Activated CD8-positive, alpha-beta memory T cell treated with anti-CD3 and anti-CD28 coated beads, Interleukin-2, amount 50 U/mL, for 1 hour (primary cell): ENCODE results near the gene TTC38.

Source experiments
- DNase-seq: peaks from one replicate; pipeline ENCODE4 v3.0.0-alpha.2; 2020; ENCODE audit errors: extremely low read depth

The TTC38 gene

GRCh38 chr22:46267431-46268279, at the start of gene TTC38:
TSS of gene TTC38 (plus strand) at chr22:46268008. CDS start at chr22:46268040, 32 bp downstream.
- DNase-seq = no peak

- no peak for DNase-seq
Observed at GRCh38 chr22:46219636-46220035, 48.2 kb upstream of the TTC38 start.

DNA sequence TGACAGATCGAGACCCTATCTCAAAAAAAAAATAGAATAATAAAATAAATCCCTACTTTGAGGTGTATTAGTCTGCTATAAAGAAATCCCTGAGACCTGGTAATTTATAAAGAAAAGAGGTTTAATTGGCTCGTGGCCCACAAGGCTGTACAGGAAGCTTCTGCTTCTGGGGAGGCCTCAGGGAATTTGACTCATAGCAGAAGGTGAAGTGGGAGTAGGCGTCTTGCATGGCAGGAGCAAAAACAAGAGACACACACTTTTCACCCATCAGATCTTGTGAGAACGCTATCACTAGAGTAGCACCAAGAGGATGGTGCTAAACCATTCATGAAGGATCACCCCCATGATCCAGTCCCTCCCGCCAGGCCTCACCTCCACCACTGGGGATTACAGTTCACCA, 46.9 kb upstream of the TTC38 start:
- no peak for DNase-seq

GRCh38 chr22:46224044-46224897, 43.5 kb upstream of the TTC38 start:
- no peak for DNase-seq

GRCh38 chr22:46224898-46225290, 42.9 kb upstream of the TTC38 start:
- no peak for DNase-seq

DNA sequence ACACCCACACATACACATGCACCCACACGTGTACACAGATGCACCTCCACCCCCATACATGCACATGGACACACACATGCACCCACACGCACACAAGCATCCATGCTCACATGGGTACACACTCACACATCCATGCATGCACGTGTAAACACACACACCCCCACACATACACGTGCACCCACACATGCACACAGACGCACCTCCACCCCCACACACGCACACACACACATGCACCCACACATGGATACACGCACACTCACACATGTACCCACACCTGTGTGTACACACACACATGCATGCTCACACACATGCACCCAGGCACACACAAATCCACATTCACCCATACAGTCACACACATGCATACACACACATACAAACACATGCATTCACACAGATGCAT, 42.2 kb upstream of the TTC38 start:
- no peak for DNase-seq

DNA sequence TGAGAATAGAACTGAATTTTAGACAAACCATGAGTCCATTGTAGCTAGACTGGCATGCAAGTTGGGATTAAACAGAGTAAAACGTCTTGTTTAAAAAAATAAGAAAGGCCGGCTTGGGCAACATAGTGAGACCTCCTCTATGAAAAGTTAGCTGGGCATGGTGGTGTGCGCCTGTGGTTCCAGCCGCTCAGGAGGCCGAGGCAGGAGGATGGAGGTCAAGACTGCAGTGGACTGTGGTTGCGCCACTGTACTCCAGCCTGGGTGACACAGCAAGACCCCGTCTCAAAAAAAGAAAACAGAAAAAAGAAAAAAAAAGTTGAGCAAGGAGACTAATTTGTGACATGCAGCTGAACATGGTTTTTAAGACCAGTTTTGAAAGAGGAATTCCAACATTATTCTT, 41.2 kb upstream of the TTC38 start:
- DNase-seq = no peak

GRCh38 chr22:46229701-46230100, 38.1 kb upstream of the TTC38 start:
- DNase-seq = no peak

DNA sequence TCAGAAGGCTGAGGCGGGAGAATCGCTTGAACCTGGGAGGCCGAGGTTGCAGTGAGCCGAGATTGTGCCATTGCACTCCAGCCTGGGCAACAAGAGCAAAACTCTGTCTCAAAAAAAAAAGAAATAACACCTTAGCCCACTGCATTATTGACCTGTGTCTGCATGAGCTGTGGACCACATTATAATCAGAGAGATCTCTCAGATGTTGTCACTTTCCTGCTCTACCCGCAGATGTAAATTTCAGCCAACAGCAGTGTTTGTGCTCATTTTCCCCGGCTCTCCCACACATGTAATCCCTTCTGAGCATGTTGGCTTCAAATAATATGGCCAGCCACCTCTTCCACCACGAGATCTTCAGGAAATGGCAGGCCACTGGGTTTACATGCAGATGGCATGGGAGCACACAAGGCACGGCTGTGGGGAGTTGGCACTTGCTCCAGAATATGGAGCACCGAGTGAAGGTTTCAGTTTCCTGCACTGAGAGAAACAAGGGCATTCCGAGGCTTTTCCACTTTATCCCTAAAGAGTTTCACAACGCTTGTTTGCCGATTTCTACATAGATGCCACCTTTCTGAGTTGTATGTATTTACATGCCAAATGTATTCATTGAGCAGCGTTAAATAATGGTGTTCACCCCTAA, 37.4 kb upstream of the TTC38 start:
- no peak for DNase-seq

DNA sequence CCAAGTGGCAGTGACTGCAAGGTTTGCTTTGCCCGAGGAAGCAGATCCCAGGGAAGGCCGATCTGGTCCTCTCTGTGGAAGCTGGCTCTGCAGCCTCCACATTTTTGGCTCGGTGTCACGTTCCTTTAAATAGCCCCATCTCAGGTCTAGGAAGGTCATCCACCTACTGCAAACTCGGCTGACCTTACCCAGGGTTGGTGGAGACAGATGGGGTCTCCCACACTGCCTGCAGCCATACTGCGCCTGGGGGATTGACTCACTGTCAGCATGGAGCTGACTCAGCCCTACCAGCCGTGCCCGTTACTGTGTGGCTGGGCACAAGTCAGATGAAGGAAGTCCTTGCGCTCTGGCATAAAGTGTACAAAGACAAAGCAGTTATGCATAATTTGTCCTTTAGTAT, 34.6 kb upstream of the TTC38 start:
- no peak for DNase-seq

DNA sequence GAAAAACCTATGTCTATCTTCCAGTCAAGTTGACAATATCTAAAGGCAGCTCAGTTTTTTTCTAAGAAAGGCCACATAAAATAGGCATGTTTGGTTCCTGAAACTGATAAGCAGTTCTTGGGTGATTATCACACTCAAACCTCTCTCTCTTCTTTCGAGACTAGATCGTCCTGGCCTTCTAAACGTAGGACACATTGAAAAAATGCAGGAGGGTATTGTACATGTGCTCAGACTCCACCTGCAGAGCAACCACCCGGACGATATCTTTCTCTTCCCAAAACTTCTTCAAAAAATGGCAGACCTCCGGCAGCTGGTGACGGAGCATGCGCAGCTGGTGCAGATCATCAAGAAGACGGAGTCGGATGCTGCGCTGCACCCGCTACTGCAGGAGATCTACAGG, 32.8 kb upstream of the TTC38 start:
- no peak for DNase-seq

DNA sequence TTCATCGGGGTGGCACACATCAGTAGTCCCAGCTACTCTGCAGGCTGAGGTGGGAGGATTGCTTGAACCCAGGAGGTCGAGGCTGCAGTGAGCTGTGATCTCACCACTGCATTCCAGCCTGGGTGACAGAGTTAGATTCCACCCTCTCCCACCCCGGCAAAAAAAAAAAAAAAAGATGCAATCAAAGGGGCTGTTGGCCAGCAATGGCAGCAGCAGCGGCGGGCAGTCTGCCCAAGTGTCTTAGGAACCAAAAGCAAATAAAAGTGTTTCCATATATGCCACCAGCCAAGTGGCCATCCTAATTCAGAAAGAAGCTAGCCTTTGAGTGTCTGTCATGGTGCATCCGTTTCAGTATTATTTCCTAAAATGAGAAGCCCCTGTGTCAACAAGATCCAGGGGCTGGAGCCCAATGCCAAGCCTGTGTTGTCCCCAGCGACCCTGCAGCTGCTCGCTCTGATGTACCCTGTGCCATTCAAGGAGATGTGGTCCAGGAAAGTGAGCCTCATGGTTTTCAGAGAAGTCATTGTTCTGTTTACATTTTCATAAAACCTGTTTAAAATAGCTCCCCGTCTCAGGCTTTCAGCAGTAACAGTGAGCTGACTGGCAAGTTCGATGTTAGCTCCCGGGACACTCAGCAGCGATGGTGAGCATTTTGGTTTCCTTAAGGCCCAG, 30.2 kb upstream of the TTC38 start:
- DNase-seq = no peak

DNA sequence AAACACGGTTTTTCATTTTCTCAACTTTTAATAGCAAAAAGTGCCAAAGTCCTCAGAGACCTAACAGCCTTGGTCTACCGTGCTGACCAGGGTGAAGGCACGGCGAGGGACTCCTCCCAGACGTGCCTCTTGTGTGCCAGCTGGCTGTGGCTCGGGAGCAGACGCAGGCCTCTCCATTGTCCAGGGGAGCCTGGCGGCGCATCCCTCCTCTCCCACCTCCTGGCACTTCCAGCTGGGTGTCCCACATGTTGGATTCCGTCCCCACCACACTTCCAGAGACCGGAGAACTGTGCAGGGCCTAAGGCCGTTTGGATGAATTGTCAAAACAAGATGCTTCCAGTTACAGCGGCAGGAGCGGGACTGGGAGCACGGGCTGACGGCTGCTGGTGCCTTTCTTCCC, 29.3 kb upstream of the TTC38 start:
- DNase-seq = no peak

DNA sequence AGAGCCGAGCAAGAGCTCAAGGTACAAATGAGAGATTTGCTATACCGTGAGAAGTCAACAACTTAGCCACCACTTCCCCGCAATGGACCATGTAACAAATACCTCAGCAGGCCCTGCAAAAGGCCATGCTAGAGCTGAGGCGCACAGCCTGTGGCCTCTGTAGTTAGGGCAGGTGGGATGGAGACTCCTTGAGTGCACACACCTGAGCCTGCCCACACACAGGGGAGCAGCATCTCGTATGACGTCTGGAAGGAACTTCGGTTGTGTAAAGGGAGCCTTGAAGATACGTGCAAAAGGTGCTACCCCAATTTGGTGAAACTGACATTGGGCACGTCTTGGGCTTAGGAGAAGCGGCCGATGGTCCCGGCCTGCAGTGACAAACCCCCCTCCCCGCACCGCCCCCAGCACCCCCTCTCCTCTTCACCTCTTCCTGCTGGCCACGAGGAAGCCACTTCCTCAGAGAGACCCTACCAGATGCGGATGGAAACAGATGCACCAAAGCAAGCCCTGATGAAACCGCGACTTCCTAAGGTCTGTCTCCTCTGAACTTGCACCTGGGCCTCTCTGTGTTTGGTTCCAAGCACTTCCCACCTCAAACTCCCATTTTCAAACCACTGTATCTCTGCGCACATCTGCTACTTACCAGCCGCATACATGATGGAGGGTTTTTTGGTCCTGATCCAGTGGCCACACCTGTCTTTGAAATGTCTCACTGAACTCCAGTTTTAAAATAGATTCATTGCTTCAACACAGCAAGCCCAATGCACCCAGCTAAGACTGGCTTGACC, 28.4 kb upstream of the TTC38 start:
- DNase-seq = no peak

DNA sequence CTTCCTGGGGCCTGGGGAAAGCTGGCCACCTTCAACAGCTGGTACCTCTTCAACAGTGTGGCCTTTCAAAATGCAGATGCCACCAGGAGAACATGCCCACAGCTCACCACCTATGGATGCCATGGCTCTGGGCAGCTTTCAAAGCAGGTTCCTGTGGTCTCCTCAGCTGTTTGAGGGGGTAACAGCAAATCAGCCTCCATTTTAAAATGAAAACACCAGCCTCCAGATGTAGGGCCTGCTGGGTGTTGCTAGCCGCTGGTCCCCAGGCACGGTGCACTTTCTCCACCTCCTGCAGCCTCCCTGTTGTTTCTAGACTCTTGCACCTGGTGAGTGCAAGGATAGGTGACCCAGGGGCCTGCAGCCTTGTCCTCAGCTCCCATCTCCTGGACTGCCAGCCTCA, 27.7 kb upstream of the TTC38 start:
- no peak for DNase-seq

DNA sequence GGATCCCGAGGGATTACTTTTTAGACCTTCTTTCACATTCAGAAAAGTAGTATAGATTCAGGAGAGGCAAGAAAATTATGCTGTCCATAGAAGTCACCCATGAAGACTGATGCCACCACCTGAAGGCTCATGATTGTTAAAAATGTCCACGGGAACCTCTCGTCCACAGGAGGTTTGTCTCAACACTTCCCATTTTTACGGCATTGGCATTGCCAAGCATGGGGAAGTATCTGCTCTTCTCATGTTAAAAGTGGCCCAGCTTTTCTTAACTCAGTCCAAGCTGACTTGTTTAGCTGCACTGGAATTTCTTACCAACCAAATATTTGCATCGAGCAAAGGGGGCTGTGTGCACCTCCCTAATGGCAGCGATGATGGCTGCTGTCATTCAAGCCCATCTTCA, 27.3 kb upstream of the TTC38 start:
- DNase-seq = no peak

DNA sequence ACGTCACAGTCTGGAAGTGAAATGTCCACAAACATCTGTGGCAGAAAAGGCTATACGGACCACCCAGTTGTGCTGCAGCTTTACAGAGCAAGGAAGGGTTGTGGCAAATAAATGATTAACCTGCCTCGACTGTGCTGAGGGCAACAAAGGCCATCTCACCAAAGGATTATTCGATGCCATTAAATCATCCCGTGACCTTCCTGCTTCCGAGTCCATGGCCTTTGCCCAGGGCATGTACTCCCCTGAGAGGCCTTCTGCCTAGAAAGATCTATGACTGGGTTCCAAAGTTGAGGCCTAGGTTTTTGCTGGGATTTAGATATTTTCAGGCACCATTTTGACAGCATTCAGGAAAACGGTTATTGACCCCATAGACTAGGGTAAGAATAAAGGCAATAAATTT, 26.9 kb upstream of the TTC38 start:
- no peak for DNase-seq

- DNase-seq = no peak
Observed at GRCh38 chr22:46241396-46242007, 26.3 kb upstream of the TTC38 start.

GRCh38 chr22:46242076-46242475, 25.7 kb upstream of the TTC38 start:
- no peak for DNase-seq

DNA sequence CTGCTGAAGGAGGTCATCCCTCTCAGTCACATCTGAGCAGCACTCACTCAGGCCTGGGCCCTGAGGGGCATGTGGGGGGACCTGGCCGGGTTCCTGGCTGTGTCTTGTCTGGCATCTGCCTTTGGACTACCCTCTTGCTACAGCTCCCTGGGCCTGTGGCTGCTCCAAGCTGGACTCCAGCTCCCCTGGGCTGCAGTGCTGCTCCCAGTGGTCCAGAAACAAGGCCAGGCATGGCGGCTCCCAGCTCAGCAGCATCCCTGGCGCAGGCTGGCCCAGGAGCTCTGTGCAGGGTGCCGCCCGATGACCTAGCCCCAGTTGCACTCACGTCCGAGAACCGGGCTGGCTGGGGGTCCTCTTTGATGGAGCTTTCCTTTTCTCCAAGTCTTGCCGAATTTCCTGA, 23.0 kb upstream of the TTC38 start:
- DNase-seq = no peak

- no peak for DNase-seq
Observed at GRCh38 chr22:46245511-46245910, 22.3 kb upstream of the TTC38 start.
